Measurements from ENCODE around the gene AFAP1. TPM values are rescaled to one million over a fixed set of nuclear protein-coding genes. Genes with fewer than 3 reads are reported as not detected.

AFAP1 gene
- total RNA-seq, 4 donors from 2014 or later = 15.8 to 42.9 (median 31.3) TPM

DNA sequence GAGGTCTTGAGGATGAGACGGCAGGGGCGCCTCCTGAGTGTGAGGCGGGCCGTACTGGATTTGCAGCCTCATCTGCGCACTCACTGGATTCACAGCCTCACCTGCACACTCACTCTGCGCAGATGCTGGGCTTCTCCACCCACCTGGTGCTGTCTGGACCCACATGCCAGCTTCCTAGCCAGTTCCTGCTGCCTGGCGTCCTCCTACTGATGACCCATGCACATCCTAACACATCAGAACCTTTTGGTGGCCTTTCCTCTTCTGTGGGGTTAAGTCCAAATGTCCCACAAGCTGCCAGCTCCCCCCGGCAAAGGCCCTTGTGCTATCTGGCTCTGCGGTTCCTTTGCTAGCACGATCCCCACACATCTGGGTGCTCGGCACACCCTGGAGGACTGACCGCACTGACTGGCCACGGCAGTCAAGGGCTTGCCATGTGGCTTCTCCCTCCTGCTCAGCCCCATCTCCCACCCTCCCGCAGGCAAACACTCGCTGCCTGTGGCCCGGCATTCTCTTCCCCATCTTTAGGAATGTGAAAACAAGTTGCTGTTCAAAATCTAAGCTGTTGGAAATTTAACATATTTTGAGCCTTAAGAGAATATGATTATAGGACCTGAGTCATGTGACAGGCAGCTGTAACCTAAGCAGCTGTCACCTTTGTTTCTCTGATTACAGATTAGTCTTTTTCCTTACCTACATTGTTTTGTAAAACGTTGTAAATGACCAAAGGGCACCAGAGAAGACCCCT is 39.4 kb upstream of the AFAP1 start:
- Histone ChIP-seq H3K36me3 (no peaks in the 10 kb centered on the region), H3K4me3 (no peak overlapping the region), H3K27me3 (no peaks in the 10 kb centered on the region), H3K9me3 (no peaks in the 10 kb centered on the region), H3K4me1 (peaks cover 0 to 35% (median 1%) of the 10 kb centered on the region in 4 donors), H3K27ac (peak overlapping the region in 3 of 4 donors; percentile 54 to 80 (median 79))
- TF ChIP-seq, protein P1, sequence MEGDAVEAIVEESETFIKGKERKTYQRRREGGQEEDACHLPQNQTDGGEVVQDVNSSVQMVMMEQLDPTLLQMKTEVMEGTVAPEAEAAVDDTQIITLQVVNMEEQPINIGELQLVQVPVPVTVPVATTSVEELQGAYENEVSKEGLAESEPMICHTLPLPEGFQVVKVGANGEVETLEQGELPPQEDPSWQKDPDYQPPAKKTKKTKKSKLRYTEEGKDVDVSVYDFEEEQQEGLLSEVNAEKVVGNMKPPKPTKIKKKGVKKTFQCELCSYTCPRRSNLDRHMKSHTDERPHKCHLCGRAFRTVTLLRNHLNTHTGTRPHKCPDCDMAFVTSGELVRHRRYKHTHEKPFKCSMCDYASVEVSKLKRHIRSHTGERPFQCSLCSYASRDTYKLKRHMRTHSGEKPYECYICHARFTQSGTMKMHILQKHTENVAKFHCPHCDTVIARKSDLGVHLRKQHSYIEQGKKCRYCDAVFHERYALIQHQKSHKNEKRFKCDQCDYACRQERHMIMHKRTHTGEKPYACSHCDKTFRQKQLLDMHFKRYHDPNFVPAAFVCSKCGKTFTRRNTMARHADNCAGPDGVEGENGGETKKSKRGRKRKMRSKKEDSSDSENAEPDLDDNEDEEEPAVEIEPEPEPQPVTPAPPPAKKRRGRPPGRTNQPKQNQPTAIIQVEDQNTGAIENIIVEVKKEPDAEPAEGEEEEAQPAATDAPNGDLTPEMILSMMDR (IDR thresholded peaks at IDR 0.05) = no peak
- no peak for TF ChIP-seq POLR2A (IDR thresholded peaks at IDR 0.05)
- DNase-seq = no peak

- TF ChIP-seq, protein P1 (IDR thresholded peaks at IDR 0.05) = no peak
- TF ChIP-seq POLR2A (IDR thresholded peaks at IDR 0.05) = peak; percentile 11 to 25
- Histone ChIP-seq H3K36me3 (no peaks in the 10 kb centered on the region), H3K4me3 (no peak overlapping the region), H3K4me1 (peaks cover 0 to 35% (median 1%) of the 10 kb centered on the region in 4 donors), H3K9me3 (no peaks in the 10 kb centered on the region), H3K27me3 (no peaks in the 10 kb centered on the region), H3K27ac (peak overlapping the region in 3 of 4 donors; percentile 54 to 80 (median 79))
- DNase-seq = peak in 2 of 3 donors; percentile 71 to 77
Observed at GRCh38 chr4:7978489-7978888, 38.8 kb upstream of the AFAP1 start.

DNA sequence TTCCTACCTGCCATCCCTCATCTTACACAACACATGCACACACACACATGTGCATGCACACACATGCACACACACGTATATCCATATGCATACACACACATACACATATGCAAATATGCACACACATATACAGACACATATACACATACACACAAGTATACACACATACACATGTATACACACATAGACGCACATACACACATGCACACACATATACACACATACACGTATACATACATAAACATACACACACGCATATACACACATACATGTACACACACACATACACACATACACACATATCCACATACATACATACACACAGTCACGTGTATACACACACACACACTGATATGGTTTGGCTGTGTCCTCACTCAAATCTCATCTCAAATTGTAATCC is 37.0 kb upstream of the AFAP1 start:
- Histone ChIP-seq H3K27ac (no peak overlapping the region), H3K4me3 (no peak overlapping the region), H3K27me3 (no peaks in the 10 kb centered on the region), H3K36me3 (no peaks in the 10 kb centered on the region), H3K4me1 (peaks cover 0 to 38% (median 0%) of the 10 kb centered on the region in 4 donors), H3K9me3 (no peaks in the 10 kb centered on the region)
- TF ChIP-seq, protein P1 (IDR thresholded peaks at IDR 0.05) = no peak
- TF ChIP-seq POLR2A (IDR thresholded peaks at IDR 0.05) = no peak
- no peak for DNase-seq

GRCh38 chr4:7976025-7976424 is 36.4 kb upstream of the AFAP1 start:
- Histone ChIP-seq H3K27me3 (no peaks in the 10 kb centered on the region), H3K4me3 (no peak overlapping the region), H3K9me3 (no peaks in the 10 kb centered on the region), H3K4me1 (peaks cover 0 to 38% (median 2%) of the 10 kb centered on the region in 4 donors), H3K27ac (no peak overlapping the region), H3K36me3 (no peaks in the 10 kb centered on the region)
- no peak for TF ChIP-seq POLR2A (IDR thresholded peaks at IDR 0.05)
- TF ChIP-seq, protein P1 (IDR thresholded peaks at IDR 0.05) = no peak
- DNase-seq = no peak

- no peaks in the 10 kb centered on the region for H3K36me3 ChIP-seq
- H3K4me3 ChIP-seq = no peak overlapping the region
- no peak for DNase-seq
- no peak for TF ChIP-seq POLR2A (IDR thresholded peaks at IDR 0.05)
- TF ChIP-seq, protein P1 (IDR thresholded peaks at IDR 0.05) = no peak
- H3K9me3 ChIP-seq = no peaks in the 10 kb centered on the region
- no peak overlapping the region for H3K27ac ChIP-seq
- H3K27me3 ChIP-seq = no peaks in the 10 kb centered on the region
- peaks cover 0 to 47% (median 6%) of the 10 kb centered on the region in 4 donors for H3K4me1 ChIP-seq
Observed at GRCh38 chr4:7974425-7974824, 34.8 kb upstream of the AFAP1 start.

Measured in Peyer's patch (tissue), 4 donors.